Activated gamma-delta T cell treated with anti-CD3 and anti-CD28 coated beads, Interleukin-2, amount 50 U/mL, for 16 hours (primary cell): ENCODE results near the gene MAP3K2.

ENCODE experiments used
- DNase-seq: peaks from one replicate; pipeline ENCODE4 v3.0.0-alpha.2; 2020; ENCODE audit warnings: low read depth

MAP3K2 gene

DNA sequence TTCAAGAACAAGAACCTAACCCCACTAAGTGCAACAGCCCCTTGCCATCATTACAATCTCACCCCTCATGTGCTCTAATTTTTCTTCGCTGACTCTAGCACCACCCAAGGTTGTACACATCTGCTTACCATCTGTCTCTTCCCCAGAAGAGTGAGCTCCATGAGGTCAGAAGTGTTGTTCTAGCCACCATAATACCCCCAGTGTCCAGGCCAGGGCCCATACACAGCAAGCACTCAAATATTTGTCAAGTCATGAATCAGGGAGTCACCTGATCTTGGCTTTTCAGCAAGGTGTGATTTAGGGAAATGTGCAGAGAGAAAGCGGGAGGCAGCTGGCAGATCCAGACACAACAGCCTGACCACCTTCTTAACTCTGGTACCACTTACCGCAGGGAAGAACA, 99.5 kb downstream of the MAP3K2 start:
- DNase-seq, result no peak

DNA sequence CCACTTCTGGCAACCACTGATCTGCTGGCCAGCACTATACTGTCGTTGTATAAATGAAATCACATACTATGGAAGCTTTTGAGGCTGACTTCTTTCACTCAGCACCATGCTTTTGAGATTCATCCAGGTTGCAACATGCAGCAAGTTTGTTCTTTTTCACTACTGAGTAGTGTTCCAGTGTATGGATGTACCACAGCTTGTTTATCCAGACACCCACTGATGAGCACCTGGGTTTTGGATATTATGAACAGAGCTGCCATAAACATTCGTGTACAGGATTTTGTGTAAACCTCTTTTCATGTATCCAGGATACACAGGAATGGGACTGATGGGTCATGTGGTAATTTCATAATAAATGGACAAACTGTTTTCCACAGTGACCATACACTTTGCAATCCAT, 104.5 kb downstream of the MAP3K2 start:
- no peak for DNase-seq

DNA sequence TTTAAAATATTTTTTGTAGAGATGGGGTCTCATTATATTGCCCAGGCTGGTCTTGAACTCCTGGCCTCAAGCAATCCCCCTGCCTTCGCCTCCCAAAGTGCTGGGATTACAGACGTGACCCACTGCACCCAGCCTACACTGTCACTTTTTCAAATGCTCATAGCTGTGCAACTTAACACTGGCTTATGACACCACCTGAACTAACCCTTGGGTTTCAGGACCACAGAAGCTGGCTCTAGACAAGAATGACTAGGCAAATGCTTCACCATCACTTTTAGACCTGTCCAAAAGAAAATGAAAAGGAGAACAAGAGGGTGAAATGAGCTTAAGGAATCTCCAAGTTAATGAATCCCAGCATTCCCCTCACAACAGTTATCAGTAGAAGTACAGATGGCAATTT, 107.1 kb downstream of the MAP3K2 start:
- no peak for DNase-seq

DNA sequence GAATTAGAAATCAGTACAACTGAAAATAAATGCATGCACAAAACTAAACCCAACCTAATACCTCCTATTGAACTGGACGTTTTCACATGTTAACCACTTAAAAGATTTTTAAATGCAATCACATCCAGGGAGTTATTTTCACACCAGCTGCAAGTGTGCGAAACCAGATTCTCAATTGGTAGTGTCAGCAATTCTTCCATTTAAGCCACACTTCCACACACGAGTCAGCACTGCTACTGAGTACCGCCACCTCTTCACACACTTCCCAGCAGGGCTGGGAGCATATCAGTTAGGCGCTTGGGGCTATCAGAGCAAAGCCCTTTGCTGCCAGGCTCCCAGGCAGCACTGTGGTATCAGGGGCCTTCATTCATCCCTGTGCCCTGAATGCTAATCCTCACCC, 108.0 kb downstream of the MAP3K2 start:
- no peak for DNase-seq

DNA sequence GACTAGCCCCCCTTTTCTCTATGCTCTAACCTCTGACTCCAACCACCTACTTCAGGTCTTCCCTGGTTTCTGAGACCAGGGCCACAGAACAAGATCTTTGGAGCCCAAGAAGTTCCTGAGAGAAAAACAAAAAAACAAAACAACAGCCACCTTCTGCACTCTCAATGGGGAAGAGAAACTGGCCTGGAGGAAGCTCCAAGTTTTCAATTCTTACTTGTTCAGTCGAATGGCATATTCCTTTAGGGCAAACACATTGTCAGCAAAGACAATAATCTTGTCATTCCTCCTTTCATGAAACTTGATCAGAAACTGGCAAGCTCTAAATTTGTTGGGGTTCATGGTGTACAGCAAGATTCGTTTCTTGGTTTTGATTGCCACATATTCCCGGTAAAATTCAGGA, 108.8 kb downstream of the MAP3K2 start:
- no peak for DNase-seq

DNA sequence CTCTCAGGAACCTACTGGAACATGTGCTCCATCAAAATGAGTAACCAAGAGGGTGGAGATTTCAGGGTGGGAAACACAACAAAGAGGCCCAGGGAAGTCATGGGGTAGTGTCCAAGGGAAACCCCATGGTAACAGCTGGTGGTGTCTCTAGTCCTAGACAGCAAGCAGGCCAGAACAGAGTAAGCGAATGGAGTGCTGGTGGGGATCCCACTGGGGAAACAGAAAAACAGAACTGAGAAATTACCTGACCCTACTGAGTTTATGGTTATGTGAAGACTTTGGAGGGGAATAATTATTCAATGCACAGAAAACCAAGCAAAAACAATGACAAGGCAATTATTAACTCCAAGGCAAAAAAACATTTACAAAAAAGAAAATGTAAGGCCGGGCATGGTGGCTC, 110.7 kb downstream of the MAP3K2 start:
- DNase-seq, result no peak

DNA sequence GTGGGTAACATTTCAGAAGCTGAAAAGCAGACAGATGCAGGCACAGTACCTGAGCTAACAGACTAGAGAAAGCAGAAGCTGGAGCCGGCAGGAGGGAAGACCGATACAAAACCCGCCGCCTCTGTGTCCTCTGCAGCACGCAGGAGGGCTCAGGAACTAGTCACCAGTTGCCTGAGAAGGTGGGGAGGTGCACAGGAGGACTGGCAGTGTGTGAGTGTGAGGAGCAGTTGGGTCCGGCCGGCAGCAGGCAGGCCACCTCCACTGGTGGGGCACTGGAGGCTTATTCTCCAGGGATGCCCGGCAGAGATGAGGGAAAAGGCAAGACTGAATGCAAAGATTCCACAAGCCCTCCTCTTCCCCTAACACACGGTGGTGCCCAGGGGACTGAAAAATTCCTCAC, 112.0 kb downstream of the MAP3K2 start:
- no peak for DNase-seq

DNA sequence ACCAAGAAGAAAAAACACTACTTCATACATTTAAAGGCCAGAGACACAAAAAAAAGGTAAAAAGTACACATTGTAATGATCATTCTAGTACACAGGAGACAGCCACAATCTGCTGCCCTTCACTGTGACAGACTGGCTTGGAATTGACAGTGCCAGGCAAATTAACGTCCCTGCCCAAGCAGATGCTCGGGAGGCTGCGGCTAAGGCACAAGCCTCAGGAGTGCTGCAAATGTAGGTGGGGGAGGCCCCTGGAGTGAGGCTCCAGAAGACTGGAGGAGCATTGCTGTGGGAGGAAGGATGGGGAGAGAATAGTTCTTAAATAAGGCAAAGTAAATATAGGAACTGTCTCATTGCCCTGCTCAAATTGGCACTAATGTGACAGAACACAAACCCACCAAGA, 112.4 kb downstream of the MAP3K2 start:
- DNase-seq, result no peak

DNA sequence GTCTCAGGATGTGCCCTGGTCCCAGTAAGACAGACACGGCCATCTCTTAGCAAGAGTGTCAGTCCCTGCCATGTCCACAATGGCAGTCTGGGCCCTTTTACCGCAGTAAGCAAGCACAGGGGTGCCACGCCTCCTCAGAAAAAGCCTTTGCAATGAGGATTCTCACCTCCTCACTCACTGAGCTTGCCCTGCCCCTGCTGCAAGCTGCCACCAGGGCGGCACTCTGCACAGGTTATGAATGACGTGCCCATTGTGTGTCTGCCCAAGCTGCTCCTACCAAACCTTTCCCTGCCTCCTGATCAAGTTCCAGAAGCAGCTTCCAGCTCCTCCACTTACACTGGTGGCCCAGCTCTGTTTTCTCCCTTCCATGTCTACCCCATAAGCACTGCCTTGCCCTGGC, 117.1 kb downstream of the MAP3K2 start:
- no peak for DNase-seq

DNA sequence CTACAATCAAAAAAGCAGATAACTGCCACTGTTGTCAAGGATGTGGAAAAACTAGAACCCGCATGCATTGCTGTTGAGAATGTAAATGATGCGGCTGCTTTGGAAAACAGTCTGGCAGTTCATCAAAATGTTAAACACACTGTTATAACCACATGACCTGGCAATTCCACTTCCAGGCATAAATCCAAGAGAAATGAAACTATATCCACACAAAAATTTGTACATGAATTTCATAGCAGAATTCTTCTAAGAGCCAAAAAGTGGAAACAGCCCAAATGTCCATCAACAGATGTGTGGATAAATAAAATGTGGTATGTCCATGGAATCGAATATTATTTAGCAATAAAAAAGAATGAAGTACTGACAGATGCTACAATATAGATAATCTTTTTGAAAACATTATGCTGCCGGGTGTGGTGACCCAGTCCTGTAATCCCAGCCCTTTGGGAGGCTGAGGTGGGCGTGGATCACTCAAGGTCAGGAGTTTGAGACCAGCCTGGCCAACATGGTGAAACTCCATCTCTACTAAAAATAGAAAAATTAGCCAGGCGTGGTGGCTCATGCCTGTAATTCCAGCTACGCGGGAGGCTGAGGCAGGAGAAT, 125.9 kb downstream of the MAP3K2 start:
- no peak for DNase-seq

DNA sequence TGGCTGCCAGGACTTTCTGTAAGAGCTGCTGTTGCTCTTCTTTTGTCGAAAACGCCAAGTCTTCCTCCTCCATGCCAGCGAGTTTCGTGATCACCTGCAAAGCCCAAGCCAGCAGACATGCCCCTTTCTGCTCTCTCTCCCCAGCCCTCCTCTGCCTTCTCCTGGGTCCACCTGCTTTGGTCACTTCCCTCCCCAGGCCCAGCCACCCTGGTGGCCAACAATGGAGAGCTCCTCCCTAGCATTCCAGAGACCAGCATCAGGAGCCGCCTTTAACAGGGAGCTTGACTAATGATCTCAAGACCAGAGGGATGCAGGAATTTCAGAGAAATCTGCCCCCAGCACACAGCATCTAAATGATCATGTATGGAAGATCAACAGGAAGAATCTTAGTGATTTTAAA, 128.4 kb downstream of the MAP3K2 start:
- DNase-seq, result no peak

DNA sequence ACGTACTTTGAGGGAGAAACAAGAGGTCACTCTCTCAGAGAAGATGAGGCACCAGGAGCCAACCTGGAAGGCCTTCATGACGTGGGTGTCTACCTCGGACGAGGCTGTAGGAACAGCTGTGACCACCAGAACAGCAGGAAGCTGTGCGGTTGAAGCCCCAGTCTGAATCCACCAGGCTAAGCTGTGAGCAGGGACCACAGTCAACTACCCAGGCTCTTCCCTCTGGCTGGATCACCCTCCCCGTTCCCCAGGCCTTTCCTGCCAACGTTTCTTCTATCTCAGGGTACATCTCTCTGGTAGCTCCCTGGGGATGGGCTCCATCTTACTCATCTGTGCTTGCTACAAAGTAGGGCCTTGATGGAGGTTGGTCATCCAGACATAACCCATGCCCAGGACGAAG, 130.9 kb downstream of the MAP3K2 start:
- no peak for DNase-seq

DNA sequence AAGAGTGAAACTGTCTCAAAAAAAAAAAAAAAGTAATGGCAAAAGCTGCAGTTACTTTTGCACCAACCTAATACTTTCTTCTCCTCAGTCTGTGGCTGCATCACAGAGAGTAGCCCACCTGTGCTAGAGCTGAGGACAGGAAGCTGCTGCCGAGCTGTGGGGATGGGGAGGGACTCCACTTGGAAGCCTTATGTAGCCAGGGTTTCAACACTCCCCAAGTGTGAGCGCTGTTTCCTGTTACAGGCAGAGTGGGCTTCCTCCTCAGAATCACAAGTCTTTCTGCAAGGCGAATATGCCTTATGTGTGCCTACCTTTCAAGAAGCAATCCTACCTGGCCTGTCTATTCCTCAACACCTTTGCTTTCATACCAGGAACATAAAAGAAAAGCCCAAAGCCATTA, 131.4 kb downstream of the MAP3K2 start:
- DNase-seq, result no peak

DNA sequence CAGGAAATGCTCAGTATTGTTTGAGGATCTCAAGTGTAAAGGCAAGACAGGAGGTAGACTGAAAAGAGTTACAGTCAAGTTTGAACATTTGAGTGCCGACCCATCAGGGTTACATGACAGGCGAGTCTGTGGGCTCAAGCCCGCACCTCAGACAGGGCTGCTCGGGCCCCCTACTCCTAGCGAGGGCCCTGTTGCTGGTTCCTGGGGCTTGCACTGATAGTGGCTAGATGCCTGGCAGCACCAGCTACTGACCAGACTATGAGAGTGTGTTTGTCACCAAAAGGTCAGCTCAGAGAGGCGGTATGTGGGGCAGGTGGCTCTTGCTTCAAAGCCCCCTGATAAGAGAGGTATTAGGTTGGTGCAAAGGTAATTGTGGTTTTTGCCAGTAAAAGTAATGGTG, 132.1 kb downstream of the MAP3K2 start:
- DNase-seq, result no peak

DNA sequence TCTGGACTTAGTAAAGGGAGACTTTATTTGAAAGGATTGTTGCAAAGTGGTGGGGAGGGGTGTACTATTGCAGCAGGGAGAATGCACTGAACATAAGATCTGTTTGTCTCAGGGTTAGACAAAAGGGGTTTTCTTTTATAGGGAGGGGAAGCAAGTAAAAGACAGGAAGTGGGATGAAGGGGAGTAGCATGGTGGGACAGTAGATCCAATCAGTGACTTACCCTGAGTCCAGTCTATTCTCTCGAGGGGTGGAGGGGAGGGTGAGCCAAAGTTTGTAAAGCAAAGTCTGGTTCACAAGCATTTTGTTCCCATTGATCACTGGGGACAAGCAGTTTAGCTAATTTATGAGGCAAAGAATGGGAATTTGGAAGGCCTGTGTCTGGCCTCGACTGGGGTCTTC, 132.6 kb downstream of the MAP3K2 start:
- DNase-seq, result no peak

DNA sequence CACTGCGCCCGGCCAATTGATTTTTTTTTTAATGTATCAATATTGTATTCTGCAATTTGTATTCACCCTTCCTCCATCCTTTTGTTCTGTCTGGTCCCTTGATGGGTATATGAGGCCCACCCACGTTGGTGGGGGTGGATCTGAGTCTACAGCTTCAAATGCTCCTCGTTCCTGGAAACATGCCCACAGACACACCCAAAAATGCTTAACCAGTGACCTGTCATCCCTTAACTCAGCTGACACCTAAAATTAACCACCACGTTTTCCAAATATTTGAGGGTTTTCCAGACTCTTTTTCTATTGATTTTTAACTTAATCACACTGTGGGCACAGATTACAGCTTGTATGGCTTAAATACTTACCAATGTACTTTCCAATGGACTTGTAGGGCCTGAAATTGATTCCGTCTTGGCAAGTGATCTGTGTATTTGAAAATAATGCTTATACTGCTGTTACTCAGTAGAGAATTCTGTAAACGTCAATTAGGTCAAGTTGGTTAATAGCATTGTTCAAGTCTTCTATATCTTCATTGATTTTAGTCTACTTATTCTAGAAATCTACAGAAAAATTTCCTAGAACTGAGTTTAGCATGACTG, 133.3 kb downstream of the MAP3K2 start:
- no peak for DNase-seq
